GM23338 (cell line): Measurements from ENCODE around the gene SKOR1. TPM values are rescaled to one million over a fixed set of nuclear protein-coding genes. Genes with fewer than 3 reads are reported as not detected.

Experiments used
- ATAC-seq: fragments of 200-7000 bp; cut with Tn5 transposase; 3 replicates; pipeline ENCODE4 v1.9.1; 2020
- DNase-seq: peaks from one replicate; pipeline ENCODE4 v3.0.0-alpha.2; 2015; ENCODE audit warnings: low spot score
- H2AFZ ChIP-seq: fragments of 200-600 bp; sonication (generic); 2 replicates; pipeline ENCODE4 v1.8.0; 2016; ENCODE audit warnings: antibody characterized with exemption, mild to moderate bottlenecking, moderate library complexity
- H3F3A ChIP-seq: fragments of 200-600 bp; sonication (generic); replicated peaks from 2 replicates; pipeline ENCODE4 v1.8.0; 2017; ENCODE audit warnings: antibody characterized with exemption, mixed run types, low read depth
- H3K27ac ChIP-seq: fragments of 200-600 bp; sonication (generic); 2 replicates; pipeline ENCODE4 v1.6.1; 2016; ENCODE audit warnings: low read depth
- H3K27me3 ChIP-seq: fragments of 200-600 bp; sonication (generic); 2 replicates; pipeline ENCODE4 v1.8.0; 2016; ENCODE audit warnings: mild to moderate bottlenecking, mixed run types, moderate library complexity; ENCODE audit not compliant: insufficient read depth
- H3K36me3 ChIP-seq: fragments of 200-600 bp; sonication (generic); 2 replicates; pipeline ENCODE4 v1.8.0; 2016; ENCODE audit warnings: mild to moderate bottlenecking; ENCODE audit not compliant: insufficient read depth
- H3K4me1 ChIP-seq: fragments of 200-600 bp; sonication (generic); 2 replicates; pipeline ENCODE4 v1.8.0; 2016; ENCODE audit warnings: mild to moderate bottlenecking, moderate library complexity; ENCODE audit not compliant: insufficient read depth
- H3K4me2 ChIP-seq: fragments of 200-600 bp; sonication (generic); 2 replicates; pipeline ENCODE4 v1.7.1; 2017; ENCODE audit warnings: mixed run types
- H3K4me3 ChIP-seq: fragments of 200-600 bp; sonication (generic); 2 replicates; pipeline ENCODE4 v1.6.1; 2016; ENCODE audit warnings: mixed run types
- H3K79me2 ChIP-seq: fragments of 200-600 bp; sonication (generic); replicated peaks from 2 replicates; pipeline ENCODE4 v1.8.0; 2017; ENCODE audit warnings: mild to moderate bottlenecking; ENCODE audit not compliant: insufficient read depth
- H3K9me2 ChIP-seq: fragments of 200-600 bp; sonication (generic); 2 replicates; pipeline ENCODE4 v1.8.0; 2017; ENCODE audit not compliant: insufficient read depth
- H4K20me1 ChIP-seq: fragments of 200-600 bp; sonication (generic); replicated peaks from 2 replicates; pipeline ENCODE4 v1.8.0; 2017; ENCODE audit warnings: mild to moderate bottlenecking; ENCODE audit not compliant: insufficient read depth
- H3K27ac Mint-ChIP-seq: 2 replicates; pipeline ENCODE4 v1.8.0; 2020; ENCODE audit warnings: inconsistent platforms, mild to moderate bottlenecking, moderate library complexity, mixed read lengths
- H3K27me3 Mint-ChIP-seq: 3 replicates; pipeline ENCODE4 v1.8.0; 2022; ENCODE audit warnings: low read depth, mild to moderate bottlenecking, moderate library complexity, mixed read lengths, inconsistent platforms; ENCODE audit not compliant: insufficient read depth, poor library complexity
- H3K36me3 Mint-ChIP-seq: 3 replicates; pipeline ENCODE4 v1.8.0; 2021; ENCODE audit warnings: low read depth, mild to moderate bottlenecking, inconsistent platforms, moderate library complexity, mixed read lengths
- H3K4me1 Mint-ChIP-seq: 3 replicates; pipeline ENCODE4 v1.8.0; 2020; ENCODE audit warnings: mild to moderate bottlenecking, inconsistent platforms, mixed read lengths
- H3K4me3 Mint-ChIP-seq: 3 replicates; pipeline ENCODE4 v1.8.0; 2021; ENCODE audit warnings: moderate library complexity, mild to moderate bottlenecking, inconsistent platforms, mixed read lengths
- H3K9me3 Mint-ChIP-seq: 3 replicates; pipeline ENCODE4 v1.8.0; 2020; ENCODE audit warnings: moderate library complexity, mild to moderate bottlenecking, inconsistent platforms, mixed read lengths
- CREB1 ChIP-seq: fragments of 250-450 bp; sonication (Bioruptor Pico); IDR thresholded peaks from 2 replicates; pipeline ENCODE4 v1.5.0; 2020; ENCODE audit warnings: low read depth, mild to moderate bottlenecking, moderate library complexity
- EZH2 ChIP-seq: fragments of 200-600 bp; sonication (generic); IDR thresholded peaks from one replicate; pipeline ENCODE4 v1.8.0; 2017; ENCODE audit warnings: antibody characterized with exemption, mild to moderate bottlenecking, low read depth; ENCODE audit not compliant: unreplicated experiment
- EZH2phosphoT487 ChIP-seq: fragments of 200-600 bp; sonication (generic); IDR thresholded peaks from one replicate; pipeline ENCODE4 v1.8.1; 2018; ENCODE audit warnings: antibody characterized with exemption; ENCODE audit not compliant: unreplicated experiment
- JUNB ChIP-seq: IDR thresholded peaks from one replicate; pipeline ENCODE4 v1.6.1; 2016; ENCODE audit warnings: antibody characterized with exemption; ENCODE audit not compliant: unreplicated experiment
- NANOG ChIP-seq: IDR thresholded peaks from 2 replicates; pipeline ENCODE4 v1.6.1; 2016; ENCODE audit warnings: antibody characterized with exemption, borderline replicate concordance
- POLR2AphosphoS5 ChIP-seq: IDR thresholded peaks from 2 replicates; pipeline ENCODE4 v1.6.1; 2016; ENCODE audit warnings: antibody characterized with exemption, low read depth
- STAT1 ChIP-seq: IDR thresholded peaks from one replicate; pipeline ENCODE4 v1.6.1; 2016; ENCODE audit warnings: antibody characterized with exemption; ENCODE audit not compliant: unreplicated experiment
- ZNF114 ChIP-seq: fragments of 250-450 bp; sonication (Bioruptor Pico); IDR thresholded peaks from 2 replicates; pipeline ENCODE4 v1.5.0; 2020; ENCODE audit warnings: mild to moderate bottlenecking, moderate library complexity
- ZNF331 ChIP-seq: fragments of 250-450 bp; sonication (Bioruptor Pico); IDR thresholded peaks from 2 replicates; pipeline ENCODE4 v1.5.0; 2020; ENCODE audit warnings: low read depth, mild to moderate bottlenecking, moderate library complexity
- polyA plus RNA-seq: library from polyadenylated mRNA; unstranded; fragments of >200 nt; fragmentation: Nextera tagmentation; extraction: Ambion mirVana; gene quantifications from 2 replicates; pipeline ENCODE4 v1.2.1, GENCODE V29; 2016
- total RNA-seq: library from RNA; depleted of rRNA; stranded (reverse); fragments of >200 nt; shearing (Covaris generic); gene quantifications from 2 replicates; pipeline ENCODE4 v1.2.3, GENCODE V29; 2014
- TF ChIP-seq, protein P1 (sequence below): IDR thresholded peaks from 2 replicates; pipeline ENCODE4 v1.6.1; 2016; ENCODE audit warnings: antibody characterized with exemption
- TF ChIP-seq, protein P2 (sequence below), 2 experiments: fragments of 200-600 bp in 1 of 2; sonication (generic) in 1 of 2; conservative IDR thresholded peaks; 2 replicates each; pipeline versions ENCODE4 v1.5.1 to v1.6.1; 2016 to 2017; ENCODE audit warnings: antibody characterized with exemption in 2 of 2, low read depth in 2 of 2, mild to moderate bottlenecking in 2 of 2, moderate library complexity in 1 of 2
- TF ChIP-seq, protein P3 (sequence below): fragments of 250-450 bp; sonication (Bioruptor Pico); IDR thresholded peaks from 2 replicates; pipeline ENCODE4 v1.5.0; 2020; ENCODE audit warnings: mild to moderate bottlenecking, moderate library complexity
- TF ChIP-seq, protein P4 (sequence below): IDR thresholded peaks from one replicate; pipeline ENCODE4 v1.6.1; 2018; ENCODE audit warnings: antibody characterized with exemption; ENCODE audit not compliant: unreplicated experiment

Gene SKOR1
- total and polyA plus RNA-seq, 2 experiments from 2014 or later = 0.17 TPM; not detected in 1

DNA sequence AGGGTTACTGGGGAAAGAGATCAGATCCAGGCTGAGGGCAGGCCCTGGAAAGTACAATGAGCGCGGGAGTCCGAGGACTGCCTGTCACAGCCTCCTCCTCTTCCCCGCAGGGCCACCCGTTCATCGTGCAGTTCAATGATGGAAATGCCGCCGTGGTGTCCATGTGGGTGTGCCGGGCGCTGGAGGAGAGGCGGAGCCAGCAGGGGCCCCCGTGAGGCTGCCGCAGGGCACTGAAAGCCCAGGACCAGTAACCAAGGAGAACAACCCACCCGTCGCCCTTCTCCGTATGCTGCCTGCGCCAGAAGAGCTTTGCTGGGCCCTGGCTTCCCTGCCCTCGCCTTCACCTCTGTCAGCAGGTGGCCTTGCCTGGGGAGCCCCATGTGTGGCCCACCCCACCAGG, 18.8 kb upstream of the SKOR1 start:
- Mint-ChIP-seq H3K36me3 (no peaks in the 10 kb centered on the region; the same call in 2 of the 3 replicates), H3K27me3 (peaks cover 11% of the 10 kb centered on the region), H3K4me3 (no peak overlapping the region), H3K9me3 (no peaks in the 10 kb centered on the region), H3K27ac (no peak overlapping the region), H3K4me1 (peaks cover 28% of the 10 kb centered on the region)
- H3K79me2 ChIP-seq = no peaks in the 10 kb centered on the region
- H2AFZ ChIP-seq = no peak overlapping the region
- no peaks in the 10 kb centered on the region for H4K20me1 ChIP-seq
- no peak overlapping the region for H3K4me2 ChIP-seq
- H3K9me2 ChIP-seq = no peaks in the 10 kb centered on the region
- H3K4me3 ChIP-seq = no peak overlapping the region
- H3K27ac ChIP-seq = no peak overlapping the region
- TF ChIP-seq, protein P1, sequence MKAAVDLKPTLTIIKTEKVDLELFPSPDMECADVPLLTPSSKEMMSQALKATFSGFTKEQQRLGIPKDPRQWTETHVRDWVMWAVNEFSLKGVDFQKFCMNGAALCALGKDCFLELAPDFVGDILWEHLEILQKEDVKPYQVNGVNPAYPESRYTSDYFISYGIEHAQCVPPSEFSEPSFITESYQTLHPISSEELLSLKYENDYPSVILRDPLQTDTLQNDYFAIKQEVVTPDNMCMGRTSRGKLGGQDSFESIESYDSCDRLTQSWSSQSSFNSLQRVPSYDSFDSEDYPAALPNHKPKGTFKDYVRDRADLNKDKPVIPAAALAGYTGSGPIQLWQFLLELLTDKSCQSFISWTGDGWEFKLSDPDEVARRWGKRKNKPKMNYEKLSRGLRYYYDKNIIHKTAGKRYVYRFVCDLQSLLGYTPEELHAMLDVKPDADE = no peak
- no peak for TF ChIP-seq CREB1
- no peak for TF ChIP-seq EZH2phosphoT487
- no peak for TF ChIP-seq POLR2AphosphoS5
- no peak for TF ChIP-seq ZNF331 (CRISPR knock-in tag)
- no peak for TF ChIP-seq JUNB
- TF ChIP-seq EZH2 = no peak
- TF ChIP-seq, protein P2, sequence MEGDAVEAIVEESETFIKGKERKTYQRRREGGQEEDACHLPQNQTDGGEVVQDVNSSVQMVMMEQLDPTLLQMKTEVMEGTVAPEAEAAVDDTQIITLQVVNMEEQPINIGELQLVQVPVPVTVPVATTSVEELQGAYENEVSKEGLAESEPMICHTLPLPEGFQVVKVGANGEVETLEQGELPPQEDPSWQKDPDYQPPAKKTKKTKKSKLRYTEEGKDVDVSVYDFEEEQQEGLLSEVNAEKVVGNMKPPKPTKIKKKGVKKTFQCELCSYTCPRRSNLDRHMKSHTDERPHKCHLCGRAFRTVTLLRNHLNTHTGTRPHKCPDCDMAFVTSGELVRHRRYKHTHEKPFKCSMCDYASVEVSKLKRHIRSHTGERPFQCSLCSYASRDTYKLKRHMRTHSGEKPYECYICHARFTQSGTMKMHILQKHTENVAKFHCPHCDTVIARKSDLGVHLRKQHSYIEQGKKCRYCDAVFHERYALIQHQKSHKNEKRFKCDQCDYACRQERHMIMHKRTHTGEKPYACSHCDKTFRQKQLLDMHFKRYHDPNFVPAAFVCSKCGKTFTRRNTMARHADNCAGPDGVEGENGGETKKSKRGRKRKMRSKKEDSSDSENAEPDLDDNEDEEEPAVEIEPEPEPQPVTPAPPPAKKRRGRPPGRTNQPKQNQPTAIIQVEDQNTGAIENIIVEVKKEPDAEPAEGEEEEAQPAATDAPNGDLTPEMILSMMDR (conservative IDR thresholded peaks at IDR 0.05; ENCODE audit: low read depth in 2 of 2) = no peak
- TF ChIP-seq ZNF114 = no peak
- TF ChIP-seq, protein P3, sequence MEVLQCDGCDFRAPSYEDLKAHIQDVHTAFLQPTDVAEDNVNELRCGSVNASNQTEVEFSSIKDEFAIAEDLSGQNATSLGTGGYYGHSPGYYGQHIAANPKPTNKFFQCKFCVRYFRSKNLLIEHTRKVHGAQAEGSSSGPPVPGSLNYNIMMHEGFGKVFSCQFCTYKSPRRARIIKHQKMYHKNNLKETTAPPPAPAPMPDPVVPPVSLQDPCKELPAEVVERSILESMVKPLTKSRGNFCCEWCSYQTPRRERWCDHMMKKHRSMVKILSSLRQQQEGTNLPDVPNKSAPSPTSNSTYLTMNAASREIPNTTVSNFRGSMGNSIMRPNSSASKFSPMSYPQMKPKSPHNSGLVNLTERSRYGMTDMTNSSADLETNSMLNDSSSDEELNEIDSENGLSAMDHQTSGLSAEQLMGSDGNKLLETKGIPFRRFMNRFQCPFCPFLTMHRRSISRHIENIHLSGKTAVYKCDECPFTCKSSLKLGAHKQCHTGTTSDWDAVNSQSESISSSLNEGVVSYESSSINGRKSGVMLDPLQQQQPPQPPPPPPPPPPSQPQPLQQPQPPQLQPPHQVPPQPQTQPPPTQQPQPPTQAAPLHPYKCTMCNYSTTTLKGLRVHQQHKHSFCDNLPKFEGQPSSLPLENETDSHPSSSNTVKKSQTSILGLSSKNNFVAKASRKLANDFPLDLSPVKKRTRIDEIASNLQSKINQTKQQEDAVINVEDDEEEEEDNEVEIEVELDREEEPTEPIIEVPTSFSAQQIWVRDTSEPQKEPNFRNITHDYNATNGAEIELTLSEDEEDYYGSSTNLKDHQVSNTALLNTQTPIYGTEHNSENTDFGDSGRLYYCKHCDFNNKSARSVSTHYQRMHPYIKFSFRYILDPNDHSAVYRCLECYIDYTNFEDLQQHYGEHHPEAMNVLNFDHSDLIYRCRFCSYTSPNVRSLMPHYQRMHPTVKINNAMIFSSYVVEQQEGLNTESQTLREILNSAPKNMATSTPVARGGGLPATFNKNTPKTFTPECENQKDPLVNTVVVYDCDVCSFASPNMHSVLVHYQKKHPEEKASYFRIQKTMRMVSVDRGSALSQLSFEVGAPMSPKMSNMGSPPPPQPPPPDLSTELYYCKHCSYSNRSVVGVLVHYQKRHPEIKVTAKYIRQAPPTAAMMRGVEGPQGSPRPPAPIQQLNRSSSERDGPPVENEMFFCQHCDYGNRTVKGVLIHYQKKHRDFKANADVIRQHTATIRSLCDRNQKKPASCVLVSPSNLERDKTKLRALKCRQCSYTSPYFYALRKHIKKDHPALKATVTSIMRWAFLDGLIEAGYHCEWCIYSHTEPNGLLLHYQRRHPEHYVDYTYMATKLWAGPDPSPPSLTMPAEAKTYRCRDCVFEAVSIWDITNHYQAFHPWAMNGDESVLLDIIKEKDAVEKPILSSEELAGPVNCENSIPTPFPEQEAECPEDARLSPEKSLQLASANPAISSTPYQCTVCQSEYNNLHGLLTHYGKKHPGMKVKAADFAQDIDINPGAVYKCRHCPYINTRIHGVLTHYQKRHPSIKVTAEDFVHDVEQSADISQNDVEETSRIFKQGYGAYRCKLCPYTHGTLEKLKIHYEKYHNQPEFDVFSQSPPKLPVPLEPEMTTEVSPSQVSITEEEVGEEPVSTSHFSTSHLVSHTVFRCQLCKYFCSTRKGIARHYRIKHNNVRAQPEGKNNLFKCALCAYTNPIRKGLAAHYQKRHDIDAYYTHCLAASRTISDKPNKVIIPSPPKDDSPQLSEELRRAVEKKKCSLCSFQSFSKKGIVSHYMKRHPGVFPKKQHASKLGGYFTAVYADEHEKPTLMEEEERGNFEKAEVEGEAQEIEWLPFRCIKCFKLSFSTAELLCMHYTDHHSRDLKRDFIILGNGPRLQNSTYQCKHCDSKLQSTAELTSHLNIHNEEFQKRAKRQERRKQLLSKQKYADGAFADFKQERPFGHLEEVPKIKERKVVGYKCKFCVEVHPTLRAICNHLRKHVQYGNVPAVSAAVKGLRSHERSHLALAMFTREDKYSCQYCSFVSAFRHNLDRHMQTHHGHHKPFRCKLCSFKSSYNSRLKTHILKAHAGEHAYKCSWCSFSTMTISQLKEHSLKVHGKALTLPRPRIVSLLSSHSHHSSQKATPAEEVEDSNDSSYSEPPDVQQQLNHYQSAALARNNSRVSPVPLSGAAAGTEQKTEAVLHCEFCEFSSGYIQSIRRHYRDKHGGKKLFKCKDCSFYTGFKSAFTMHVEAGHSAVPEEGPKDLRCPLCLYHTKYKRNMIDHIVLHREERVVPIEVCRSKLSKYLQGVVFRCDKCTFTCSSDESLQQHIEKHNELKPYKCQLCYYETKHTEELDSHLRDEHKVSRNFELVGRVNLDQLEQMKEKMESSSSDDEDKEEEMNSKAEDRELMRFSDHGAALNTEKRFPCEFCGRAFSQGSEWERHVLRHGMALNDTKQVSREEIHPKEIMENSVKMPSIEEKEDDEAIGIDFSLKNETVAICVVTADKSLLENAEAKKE (CRISPR knock-in tag) = no peak
- TF ChIP-seq, protein P4, sequence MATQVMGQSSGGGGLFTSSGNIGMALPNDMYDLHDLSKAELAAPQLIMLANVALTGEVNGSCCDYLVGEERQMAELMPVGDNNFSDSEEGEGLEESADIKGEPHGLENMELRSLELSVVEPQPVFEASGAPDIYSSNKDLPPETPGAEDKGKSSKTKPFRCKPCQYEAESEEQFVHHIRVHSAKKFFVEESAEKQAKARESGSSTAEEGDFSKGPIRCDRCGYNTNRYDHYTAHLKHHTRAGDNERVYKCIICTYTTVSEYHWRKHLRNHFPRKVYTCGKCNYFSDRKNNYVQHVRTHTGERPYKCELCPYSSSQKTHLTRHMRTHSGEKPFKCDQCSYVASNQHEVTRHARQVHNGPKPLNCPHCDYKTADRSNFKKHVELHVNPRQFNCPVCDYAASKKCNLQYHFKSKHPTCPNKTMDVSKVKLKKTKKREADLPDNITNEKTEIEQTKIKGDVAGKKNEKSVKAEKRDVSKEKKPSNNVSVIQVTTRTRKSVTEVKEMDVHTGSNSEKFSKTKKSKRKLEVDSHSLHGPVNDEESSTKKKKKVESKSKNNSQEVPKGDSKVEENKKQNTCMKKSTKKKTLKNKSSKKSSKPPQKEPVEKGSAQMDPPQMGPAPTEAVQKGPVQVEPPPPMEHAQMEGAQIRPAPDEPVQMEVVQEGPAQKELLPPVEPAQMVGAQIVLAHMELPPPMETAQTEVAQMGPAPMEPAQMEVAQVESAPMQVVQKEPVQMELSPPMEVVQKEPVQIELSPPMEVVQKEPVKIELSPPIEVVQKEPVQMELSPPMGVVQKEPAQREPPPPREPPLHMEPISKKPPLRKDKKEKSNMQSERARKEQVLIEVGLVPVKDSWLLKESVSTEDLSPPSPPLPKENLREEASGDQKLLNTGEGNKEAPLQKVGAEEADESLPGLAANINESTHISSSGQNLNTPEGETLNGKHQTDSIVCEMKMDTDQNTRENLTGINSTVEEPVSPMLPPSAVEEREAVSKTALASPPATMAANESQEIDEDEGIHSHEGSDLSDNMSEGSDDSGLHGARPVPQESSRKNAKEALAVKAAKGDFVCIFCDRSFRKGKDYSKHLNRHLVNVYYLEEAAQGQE = no peak
- TF ChIP-seq NANOG = no peak
- TF ChIP-seq STAT1 = no peak
- no peaks in the 10 kb centered on the region for H3F3A ChIP-seq
- H3K27me3 ChIP-seq = no peaks in the 10 kb centered on the region
- no peak for DNase-seq
- H3K4me1 ChIP-seq = peaks cover 14% of the 10 kb centered on the region
- no peak for ATAC-seq
- H3K36me3 ChIP-seq = no peaks in the 10 kb centered on the region
